ENCODE results near the gene CCNQ. TPM values are rescaled to one million over a fixed set of nuclear protein-coding genes. Genes with fewer than 3 reads are reported as not detected.

CCNQ gene
- total RNA-seq: 10 to 100 TPM in 1 of 2 donors, 1 to 10 TPM in 1; 8.6 to 23.9 TPM

DNA sequence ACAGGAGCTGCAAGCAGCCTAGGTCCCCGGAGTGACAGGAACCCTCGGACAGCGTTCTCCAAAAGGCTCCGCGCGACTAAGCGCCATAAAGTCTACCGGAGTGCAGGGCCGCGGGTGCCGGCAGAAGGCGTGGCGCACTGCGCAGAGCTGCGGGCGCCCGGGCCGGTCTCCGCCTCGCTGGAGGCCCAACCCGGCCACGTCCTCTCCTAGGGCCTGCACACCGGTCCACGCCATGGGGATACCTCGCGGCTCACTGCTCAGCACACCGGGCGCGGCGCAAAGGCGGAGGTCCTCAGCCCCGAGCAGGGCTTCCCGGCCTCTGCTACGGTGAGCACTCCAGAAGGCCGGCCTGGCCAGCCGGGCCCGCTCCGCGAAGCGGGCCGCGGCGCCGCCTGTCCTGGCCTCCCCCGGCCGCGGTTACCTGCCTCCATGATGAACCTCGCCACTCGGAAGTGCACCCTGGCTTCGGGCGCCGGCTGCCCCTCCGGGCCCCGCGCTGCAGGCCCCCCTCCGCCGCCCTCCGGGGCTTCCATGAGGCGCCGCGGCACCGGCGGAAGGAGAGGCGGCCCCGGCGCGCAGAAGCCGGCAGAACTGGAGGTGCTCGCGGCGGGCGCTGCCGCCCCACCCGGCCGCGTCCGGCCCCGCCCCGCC lies at the start of gene CCNQ:
Gene CCNQ, minus strand, starts transcription at position 599 of the 651 bp plus-strand sequence. Its CDS starts 66 bp downstream, at position 533.
- peak; percentile 15 to 37 (median 24) for DNase-seq
- TF ChIP-seq, protein P1, sequence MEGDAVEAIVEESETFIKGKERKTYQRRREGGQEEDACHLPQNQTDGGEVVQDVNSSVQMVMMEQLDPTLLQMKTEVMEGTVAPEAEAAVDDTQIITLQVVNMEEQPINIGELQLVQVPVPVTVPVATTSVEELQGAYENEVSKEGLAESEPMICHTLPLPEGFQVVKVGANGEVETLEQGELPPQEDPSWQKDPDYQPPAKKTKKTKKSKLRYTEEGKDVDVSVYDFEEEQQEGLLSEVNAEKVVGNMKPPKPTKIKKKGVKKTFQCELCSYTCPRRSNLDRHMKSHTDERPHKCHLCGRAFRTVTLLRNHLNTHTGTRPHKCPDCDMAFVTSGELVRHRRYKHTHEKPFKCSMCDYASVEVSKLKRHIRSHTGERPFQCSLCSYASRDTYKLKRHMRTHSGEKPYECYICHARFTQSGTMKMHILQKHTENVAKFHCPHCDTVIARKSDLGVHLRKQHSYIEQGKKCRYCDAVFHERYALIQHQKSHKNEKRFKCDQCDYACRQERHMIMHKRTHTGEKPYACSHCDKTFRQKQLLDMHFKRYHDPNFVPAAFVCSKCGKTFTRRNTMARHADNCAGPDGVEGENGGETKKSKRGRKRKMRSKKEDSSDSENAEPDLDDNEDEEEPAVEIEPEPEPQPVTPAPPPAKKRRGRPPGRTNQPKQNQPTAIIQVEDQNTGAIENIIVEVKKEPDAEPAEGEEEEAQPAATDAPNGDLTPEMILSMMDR (IDR thresholded peaks at IDR 0.05): no peak
- peak; percentile 33 to 44 (median 36) for TF ChIP-seq POLR2A (IDR thresholded peaks at IDR 0.05)
- H3K36me3 ChIP-seq (replicated peaks in 1 of 2; ENCODE audit: insufficient read depth in 1 of 2, low read depth in 2 of 2): no peaks in the 10 kb centered on the region
- WGBS, 2 donors: 1% methylated on average over 48 of the region's 79 CpGs; no CpG with 5 or more reads in 1 of the 2 donors
- intact Hi-C loops (cut with DNase I): loop anchor here (5.0 kb wide), 1 partner anchor 646 kb away; no protein-coding TSS in a partner anchor
- peaks cover 23% of the 10 kb centered on the region for H3K4me1 ChIP-seq
- H3K27me3 ChIP-seq: no peaks in the 10 kb centered on the region
- ATAC-seq: peak; percentile 48
- peak within 1 kb of the TSS; percentile 51 to 69 for H3K4me3 ChIP-seq
- no peaks in the 10 kb centered on the region for H3K9me3 ChIP-seq
- peak within 1 kb of the TSS in 3 of 4 donors; percentile 50 to 79 (median 75) for H3K27ac ChIP-seq

DNA sequence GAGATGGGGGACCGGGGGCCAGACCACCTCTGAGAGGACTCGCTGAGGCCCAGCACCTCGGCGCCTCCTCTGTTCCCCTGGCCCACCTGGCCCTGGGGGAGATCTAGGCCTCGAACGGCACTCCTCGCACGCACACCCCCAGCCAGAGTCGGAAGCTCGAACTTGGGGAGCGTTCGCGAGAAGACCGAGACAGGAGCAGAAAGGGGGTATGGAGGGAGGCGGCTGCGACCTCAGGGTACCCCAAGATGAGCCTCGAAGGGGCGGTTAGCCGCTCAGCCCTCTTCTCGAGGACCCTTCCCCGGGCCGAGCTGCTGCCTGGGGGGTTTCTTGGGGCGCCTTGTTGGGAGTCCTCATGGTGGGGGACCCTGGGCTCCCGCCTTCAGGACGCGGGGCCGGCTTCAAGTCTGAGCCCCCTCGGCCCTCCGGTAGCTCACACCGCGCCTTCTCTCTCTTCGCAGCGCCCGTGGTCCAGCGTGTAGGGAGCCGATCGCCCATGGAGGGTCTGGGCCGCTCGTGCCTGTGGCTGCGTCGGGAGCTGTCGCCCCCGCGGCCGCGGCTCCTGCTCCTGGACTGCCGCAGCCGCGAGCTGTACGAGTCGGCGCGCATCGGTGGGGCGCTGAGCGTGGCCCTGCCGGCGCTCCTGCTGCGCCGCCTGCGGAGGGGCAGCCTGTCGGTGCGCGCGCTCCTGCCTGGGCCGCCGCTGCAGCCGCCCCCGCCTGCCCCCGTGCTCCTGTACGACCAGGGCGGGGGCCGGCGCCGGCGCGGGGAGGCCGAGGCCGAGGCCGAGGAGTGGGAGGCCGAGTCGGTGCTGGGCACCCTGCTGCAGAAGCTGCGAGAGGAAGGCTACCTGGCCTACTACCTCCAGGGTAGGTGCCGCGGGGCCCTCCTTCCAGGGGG lies 48.8 kb upstream of the CCNQ start:
- H3K4me3 ChIP-seq: no peak overlapping the region
- ATAC-seq (no peak), DNase-seq (peak in 2 of 4 donors; percentile 2 to 5)
- H3K27me3 ChIP-seq: peaks cover 0 to 5% of the 10 kb centered on the region in 2 donors
- TF ChIP-seq POLR2A (IDR thresholded peaks at IDR 0.05): no peak
- TF ChIP-seq, protein P1 (IDR thresholded peaks at IDR 0.05): no peak
- WGBS, 2 donors: 19% methylated on average over 70 of the region's 85 CpGs; no CpG with 5 or more reads in 1 of the 2 donors
- H3K4me1 ChIP-seq: peaks cover 17% of the 10 kb centered on the region
- H3K36me3 ChIP-seq (replicated peaks in 1 of 2; ENCODE audit: insufficient read depth in 1 of 2, low read depth in 2 of 2): no peaks in the 10 kb centered on the region
- intact Hi-C loops (cut with DNase I): no loop called here
- no peaks in the 10 kb centered on the region for H3K9me3 ChIP-seq
- H3K27ac ChIP-seq: no peak overlapping the region

DNA sequence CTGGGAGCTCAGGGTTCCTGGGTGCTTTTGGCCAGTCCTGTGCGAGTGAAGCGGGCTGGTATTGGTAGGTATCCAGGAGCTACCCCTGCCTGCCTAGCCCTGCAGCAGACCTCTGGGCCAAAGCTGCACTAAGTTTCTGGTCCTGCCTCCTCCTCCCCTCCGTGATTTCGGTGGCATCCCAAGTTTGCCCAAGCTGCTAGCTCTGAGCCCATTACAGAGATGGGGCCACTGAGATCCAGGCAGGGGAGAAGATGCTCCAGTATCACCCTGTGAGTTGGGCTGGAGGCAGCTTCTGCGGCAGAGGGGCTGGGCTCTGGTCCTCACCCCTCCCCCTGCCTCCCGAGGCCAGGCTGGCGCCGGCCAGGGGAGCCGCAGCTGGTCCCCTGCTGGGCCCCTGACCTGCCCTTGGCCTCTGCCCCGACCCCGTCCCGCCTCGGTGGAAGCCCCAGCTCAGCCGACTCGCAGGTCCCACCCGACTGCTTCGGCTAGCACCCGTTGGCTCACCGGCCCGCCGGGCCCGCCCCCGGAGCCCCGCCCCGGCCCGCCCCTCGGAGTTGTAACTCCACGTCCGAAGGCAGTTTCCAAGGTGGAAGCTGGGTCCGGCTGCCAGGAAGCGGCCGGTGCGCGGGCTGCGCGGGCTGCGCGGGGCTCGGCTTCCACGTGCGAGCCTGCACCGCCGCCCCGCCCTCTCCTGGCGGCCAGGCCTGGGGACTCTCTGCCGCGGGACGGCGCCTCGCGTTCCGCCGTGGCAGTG lies 47.9 kb upstream of the CCNQ start, which contains the start of gene DUSP9:
Gene DUSP9, plus strand, starts transcription at position 584 of the 754 bp plus-strand sequence. CDS start 751 bp downstream, outside the sequence.
- H3K27ac ChIP-seq: no peak within 1 kb of the TSS
- no peak for TF ChIP-seq POLR2A (IDR thresholded peaks at IDR 0.05)
- TF ChIP-seq, protein P1 (IDR thresholded peaks at IDR 0.05): peak in 1 of 7 experiments; percentile 4
- H3K9me3 ChIP-seq: no peaks in the 10 kb centered on the region
- H3K4me3 ChIP-seq: no peak within 1 kb of the TSS
- intact Hi-C loops (cut with DNase I): no loop called here
- H3K27me3 ChIP-seq: peaks cover 0 to 5% of the 10 kb centered on the region in 2 donors
- ATAC-seq (peak; percentile 72), DNase-seq (peak; percentile 26 to 54 (median 34))
- WGBS, 2 donors: 9% methylated on average over 16 of the region's 53 CpGs; no CpG with 5 or more reads in 1 of the 2 donors
- peaks cover 17% of the 10 kb centered on the region for H3K4me1 ChIP-seq
- H3K36me3 ChIP-seq (replicated peaks in 1 of 2; ENCODE audit: insufficient read depth in 1 of 2, low read depth in 2 of 2): no peaks in the 10 kb centered on the region

DNA sequence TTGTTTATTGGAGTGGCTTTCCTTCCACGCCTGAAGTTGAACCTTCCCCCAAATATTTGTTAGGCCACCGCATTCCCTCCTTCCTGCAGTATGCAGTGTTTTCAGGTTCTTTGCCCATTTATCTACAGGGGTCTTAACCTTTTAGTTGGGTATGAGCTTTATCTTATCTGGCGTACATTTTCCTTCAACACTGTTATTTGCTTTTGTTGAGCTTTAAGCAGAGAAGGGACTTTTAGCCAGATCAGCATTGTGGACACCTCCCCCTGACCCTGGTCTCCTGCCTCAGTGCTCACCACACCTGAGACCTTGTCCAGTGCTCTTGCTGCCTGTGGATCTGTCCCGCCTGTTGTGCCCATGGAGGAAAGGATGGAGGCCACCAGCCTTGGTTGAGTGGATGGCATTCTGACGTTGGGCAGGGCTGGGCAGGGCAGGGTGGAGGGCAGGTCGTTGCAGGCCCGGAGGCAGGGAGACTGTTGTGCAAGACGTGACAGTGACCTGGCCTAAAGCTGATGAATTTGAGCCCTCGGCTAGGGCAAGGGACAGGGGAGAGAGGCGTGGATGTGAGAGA lies 47.1 kb upstream of the CCNQ start:
- no peaks in the 10 kb centered on the region for H3K9me3 ChIP-seq
- no peak for TF ChIP-seq POLR2A (IDR thresholded peaks at IDR 0.05)
- TF ChIP-seq, protein P1 (IDR thresholded peaks at IDR 0.05): no peak
- intact Hi-C loops (cut with DNase I): no loop called here
- H3K27ac ChIP-seq: no peak overlapping the region
- no peaks in the 10 kb centered on the region for H3K36me3 ChIP-seq (replicated peaks in 1 of 2; ENCODE audit: insufficient read depth in 1 of 2, low read depth in 2 of 2)
- DNase-seq (peak in 2 of 4 donors; percentile 2), ATAC-seq (no peak)
- no peak overlapping the region for H3K4me3 ChIP-seq
- WGBS, 2 donors: 47 to 57% methylated on average over 9 to 10 of the region's 10 CpGs
- peaks cover 17% of the 10 kb centered on the region for H3K4me1 ChIP-seq
- peaks cover 0 to 5% of the 10 kb centered on the region in 2 donors for H3K27me3 ChIP-seq
